UCSD-AML1 (cell line): ENCODE results near the gene FTH1.
A peak's percentile ranks its signal among the peaks of the same experiment; 100 is the strongest.
"Not testable (repeated sequence)": the region's sequence is repeated elsewhere in the genome, so short reads cannot be mapped to it uniquely, and the experiment has no call there.

Experiments
- DNase-seq: peaks from one replicate; lab custom pipeline; 2025; ENCODE audit not compliant: unreplicated experiment; lab: John Stamatoyannopoulos, UW

FTH1 gene

DNA sequence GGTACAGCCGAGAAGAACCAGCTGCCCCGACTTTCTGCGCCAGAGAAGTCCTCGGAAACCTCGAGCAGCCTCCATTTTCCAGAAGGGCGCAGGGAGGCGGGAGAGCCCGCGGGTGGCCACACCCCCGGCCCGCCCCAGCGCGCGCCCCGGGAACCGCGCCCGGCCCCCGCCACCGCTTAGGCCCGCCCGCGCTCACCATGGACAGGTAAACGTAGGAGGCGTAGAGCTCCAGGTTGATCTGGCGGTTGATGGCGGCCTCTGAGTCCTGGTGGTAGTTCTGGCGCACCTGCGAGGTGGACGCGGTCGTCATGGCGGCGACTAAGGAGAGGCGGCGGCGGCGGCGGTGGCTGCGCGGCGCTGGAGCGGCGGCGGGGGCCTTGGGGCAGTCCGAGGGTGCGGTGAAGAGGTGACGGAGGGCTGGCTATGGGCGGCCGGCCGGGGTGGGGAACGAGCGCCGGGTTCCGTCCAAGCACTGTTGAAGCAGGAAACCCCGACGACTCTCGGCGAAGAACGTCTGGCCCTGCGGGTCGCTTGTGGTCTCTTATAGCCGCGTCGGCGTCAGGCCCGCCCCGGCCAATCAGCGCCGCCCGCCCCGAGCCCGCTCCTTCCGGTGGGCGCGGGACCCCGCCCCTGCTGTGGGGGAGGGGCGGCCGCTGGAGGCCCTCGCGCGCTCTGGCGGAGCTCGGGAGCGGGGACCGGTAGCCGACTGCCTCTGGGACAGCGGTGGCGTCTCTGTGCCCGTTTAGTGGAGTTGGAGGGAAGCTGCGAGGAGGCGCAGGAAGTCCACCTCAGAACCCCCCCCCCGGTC lies at the start of gene FTH1:
FTH1 (minus strand) TSS at position 519 of the 808 bp plus-strand sequence; CDS start at position 310, 209 bp downstream.
- peak; percentile 93 for DNase-seq

DNA sequence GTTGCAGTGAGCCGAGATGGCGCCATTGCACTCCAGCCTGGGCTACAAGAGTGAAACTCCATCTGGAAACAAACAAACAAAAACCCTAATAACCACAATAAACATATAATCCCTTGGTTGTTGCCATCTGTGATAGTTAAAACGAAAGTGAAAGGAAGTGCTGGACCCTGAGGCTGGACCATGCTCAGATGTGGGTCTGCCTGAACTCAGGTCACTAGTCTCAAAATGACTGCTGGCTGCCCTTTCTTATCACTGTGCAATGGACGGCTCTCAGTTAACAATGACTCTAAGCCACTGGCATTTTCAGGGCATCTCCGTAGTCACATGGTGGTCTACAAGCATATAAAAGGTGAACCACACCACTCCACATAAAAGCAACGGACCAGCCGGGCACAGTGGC lies 48.2 kb upstream of the FTH1 start:
- no peak for DNase-seq

DNA sequence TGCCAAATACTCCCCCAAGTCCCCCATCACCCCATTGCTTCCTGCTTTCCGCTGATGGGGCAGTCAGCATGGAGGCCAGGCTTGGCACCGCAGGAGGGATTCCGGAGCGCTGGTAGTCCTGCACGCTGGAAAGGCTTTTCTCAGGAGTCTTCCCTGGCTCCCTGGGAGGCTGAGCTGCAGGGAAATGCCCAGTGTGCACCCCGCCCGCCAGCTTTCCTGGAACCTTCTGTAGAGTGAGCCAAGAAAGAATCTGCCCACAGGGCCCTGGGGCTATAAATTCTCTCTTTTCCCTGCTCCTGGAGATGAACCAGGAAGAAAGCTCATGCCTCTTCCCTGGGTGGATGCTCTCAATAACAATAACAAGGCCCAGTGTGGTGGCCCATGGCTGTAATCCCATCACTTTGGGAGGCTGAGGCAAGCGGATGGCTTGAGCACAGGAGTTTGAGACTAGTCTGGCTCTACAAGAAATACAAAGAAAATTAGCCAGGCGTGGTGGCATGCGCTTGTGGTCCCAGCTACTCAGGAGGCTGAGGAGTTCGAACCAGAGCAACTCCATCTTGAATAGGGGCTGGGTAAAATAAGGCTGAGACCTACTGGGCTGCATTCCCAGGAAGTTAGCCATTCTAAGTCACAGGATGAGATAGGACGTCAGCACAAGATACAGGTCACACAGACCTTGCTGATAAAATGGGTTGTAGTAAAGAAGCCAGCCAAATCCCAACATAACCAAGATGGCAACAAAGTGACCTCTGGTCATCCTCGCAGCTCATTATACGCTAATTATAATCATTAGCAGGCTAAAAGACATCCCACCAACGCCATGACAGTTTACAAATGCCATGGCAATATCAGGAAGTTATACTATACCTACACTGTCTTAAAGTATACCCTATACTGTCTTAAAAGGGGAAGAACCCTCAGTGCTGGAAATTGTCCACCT lies 46.4 kb upstream of the FTH1 start:
- no peak for DNase-seq

DNA sequence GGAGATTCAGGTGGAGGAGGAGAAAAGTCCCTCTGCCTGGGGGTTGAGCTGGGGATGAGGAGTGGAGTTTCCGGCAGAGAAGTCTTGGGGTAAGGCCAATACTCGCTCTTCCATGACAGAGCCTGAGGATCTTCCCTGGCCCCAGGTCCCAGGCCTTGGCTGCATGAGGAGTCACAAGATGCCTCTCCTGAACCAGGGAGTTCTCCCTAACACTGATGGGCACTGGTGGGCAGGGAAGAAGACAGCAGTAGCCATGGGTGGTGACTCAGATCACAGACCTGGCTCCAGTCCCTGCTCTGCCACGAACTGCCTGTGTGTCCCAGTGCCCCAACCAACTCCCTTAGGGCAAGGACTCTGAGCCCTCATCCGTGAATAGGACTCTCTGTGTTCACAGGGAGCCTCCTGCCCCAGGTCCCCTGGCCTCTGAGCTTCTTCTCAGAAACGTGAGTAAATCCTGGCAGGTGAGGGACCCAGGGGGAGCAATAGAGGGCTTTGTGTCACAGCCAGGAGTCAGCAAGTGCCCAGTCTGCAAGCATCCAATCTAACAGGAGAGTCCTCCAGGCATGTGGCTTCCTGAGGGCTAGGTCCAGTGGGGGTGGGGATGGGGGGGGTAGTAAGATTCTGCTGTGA lies 45.5 kb upstream of the FTH1 start:
- DNase-seq, result no peak

DNA sequence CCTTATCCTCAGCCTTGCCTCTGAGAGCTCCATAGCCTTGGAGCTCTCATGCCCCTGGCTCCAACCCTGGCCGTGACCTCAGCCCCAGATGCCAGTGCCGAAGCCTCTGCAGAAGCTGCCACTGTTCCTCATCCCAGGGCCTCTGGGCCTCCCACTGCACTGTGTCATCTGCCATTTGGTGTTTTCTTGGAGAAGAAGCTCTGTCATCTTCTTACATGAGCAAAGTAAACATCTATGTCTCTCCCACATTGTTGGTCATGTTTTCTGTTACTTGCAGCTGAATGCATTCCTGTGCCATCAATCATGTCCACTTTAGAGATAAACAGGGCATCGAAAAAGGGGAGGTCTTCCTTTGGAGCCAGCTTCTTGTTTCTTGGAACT lies 45.0 kb upstream of the FTH1 start:
- DNase-seq, result no peak

DNA sequence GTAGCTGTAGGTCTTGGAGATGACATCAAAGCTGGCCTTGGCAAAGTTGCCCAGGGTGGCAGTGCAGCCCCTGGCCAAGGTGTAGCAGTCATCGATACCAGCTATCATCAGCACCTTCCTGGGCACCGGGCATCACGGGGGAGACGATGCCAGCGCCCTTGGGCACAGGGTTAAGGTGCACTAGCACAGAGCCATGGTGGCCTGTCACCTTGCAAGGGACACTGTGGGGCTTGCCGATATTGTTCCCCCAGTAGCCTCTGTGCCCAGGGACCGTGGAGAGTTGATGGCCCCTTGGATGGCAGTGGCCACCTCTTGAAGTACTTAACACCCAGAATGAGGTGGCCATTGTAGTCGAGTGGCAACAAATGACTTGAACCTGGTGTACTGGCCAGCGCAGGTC lies 44.4 kb upstream of the FTH1 start:
- no peak for DNase-seq

DNA sequence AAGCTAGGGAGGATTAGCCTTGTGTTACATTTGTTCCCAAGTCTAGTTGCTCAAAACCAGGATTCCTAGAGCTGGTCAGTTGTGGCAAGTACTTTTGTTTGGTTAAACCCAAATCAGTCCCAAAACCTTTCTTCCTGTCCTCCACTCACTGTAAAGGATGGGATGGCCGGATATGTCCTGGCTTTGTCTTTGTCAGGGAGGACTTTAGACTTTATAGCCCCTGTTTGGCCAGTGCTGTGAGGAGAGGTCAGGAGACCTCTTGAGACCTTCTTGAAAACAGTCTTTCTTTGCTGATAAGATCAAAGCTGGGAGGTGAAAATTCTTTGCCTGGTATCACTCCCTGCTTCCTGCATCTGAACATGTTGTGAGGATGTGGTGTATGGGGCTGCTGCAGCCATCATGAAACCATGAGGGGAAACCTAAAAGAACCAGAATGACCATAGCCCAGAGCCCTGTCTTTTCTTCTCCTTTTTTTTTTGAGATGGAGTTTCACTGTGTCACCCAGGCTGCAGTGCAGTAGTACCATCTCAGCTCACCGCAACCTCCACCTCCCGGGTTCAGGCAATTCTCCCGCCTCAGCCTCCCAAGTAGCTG lies 43.6 kb upstream of the FTH1 start:
- no peak for DNase-seq

DNA sequence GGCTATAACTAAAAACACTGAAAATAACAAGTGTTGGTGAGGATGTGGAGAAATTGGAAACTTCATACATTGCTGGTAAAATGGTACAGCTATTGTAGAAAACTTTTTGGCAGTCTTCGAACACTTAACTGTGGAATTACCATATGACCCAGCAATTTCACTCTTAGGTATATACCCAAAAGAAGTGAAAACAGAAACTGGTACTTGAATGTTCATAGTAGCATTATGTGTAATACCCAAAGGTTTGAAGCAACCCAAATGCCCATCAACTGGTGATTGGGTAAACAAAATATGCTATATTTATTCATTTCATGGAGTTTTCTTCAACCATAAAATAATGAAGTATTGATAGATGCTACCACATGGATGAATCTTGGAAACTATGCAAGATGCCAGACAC lies 40.8 kb upstream of the FTH1 start:
- DNase-seq, result no peak

DNA sequence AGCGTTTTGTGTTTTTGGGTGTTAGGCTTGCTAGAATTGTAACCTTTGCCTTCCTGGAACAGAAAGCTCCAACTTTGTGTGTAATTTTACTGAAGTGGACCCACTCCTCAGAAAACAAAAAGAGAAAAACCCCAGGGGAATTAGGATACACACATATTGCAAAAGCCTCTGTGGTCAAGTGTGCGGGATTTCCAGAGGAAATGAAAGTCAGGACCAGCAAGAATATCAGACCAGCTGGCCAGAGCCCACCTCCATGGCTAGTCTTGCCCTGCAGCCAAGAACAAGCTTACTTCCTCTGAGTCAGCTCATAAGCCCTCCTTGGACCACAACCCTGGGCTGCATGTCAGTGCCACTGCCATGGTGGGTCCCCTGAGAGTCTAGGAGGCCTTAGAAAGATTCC lies 37.0 kb upstream of the FTH1 start:
- peak; percentile 38 for DNase-seq

DNA sequence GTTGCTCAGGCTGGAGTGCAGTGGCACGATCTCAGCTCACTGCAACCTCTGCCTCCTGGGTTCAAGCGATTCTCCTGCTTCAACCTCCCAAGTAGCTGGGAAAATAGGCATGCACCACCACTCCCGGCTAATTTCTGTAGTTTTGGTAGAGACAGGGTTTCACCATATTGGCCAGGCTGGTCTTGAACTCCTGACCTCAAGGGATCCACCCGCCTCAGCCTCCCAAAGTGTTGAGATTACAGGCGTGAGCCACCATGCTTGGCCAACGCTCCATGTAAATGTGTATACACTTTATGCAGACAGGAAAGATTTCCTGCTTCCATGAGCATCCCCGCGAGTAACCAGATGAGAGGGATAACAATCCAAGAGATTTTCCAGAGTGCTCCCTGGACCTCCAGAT lies 34.8 kb upstream of the FTH1 start:
- not testable (repeated sequence) for DNase-seq

DNA sequence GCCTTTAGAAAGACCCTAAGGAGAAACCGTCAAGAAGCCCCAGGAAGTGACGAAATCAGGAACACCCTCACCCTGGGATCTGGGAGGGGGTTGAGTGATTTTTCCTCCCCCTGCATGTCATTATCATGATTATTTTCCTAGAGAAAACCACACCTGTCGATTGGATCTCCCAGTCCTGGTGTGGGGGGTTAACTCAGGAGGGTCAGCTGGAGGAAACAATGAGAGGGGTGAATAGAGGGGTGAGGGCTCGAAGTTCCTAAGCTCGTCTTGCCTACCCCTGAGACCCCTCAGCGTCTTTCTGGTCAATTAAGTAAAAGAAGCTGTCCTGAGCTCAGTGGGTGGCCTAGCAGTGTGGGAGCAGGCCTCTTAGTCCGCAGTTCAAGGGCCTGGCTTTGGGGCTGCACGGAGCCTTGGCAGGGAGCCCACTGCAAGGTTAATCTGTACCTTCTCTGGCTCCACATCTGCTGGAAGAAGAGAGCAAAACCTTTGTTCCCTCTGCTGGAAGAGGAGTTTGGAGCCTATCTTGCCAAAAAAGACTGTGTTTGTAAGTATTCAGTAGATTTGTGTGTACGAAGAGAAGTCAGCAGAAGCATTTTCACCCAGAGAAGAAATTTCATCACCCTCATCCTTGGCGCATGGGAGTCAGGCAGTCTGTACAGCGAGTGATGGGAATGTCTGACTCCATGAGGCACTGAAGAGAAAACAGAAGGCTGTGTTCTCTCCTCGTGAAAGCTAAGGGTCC lies 34.2 kb upstream of the FTH1 start:
- no peak for DNase-seq

DNA sequence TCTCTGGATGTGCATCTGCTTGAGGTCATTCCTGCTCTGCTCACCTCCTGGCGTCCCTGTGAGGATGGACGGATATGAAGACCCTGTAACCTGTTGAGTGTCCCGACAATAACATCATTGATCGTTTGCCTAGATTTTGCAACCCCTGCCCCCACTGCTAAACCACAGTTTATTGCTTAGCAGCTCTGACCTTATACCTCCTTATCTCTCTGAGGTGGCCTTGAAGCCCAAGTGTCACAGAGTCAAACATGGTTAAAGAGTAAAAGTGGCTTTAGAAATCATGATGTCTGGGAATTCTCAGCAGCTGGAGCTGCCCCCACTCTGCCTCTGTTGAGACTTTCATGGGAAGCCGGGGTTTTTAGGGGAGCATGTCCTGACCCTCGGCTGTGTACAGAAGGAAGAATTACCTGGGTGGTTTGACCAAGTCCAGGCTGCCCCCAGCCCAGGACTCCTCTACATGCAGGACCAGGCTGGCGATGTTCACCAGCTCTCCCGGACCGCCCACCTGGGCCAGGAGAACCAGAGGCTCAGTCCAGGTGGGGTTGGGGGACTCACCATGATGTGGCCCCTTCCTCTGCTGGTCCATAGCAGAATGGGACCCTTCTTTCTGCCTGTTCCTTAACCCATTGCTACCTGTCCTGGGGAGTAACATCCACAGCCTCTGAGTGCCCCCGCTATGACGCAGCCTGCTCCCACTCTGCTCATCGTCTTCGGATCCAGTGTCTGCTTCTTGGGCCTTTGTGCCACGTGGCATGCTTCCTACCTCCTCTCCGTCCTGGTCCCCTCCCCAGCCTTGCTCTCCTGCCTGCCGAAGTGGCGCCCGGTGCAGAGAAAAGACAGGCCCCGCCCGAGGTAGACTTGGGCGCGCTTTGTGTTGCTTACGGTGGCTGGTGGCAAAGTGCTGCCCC lies 33.4 kb upstream of the FTH1 start:
- DNase-seq, result no peak

DNA sequence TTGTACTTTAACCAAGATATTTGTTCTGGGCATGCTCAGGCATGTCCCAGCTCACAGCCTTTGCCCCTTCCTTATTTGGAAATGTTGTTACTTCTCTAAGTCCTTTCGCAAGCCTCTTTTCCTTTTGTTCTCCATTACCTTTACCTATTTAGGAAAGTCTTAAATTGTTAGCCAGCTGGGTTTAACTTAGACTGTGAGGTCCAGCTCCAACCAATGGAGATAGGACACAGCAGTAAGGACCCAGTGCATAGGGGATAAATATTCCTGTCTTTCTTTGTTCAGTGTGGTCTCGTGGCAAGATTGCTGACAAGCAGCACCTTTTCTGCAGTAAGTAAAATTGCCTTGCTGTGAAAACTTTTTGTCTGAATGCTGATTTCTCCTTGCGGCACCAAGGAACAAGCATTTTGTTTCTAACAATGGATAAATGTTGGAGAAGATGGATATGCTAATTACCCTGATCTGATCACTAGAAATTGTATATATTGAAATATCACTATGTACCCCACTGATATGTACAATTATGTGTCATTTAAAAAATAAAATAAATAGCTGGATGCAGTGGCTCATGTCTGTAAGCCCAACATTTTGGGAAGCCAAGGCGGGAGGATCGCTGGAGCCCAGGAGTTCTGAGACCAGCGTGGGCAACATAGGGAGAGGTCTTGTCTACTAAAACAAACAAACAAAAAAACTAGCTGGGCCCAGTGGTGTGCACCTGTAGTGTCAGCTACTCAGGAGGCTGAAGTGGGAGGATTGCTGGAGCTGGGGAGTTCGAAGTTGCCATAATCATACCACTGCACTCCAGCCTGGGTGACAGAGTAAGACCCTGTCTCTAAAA lies 31.9 kb upstream of the FTH1 start:
- DNase-seq, result no peak

DNA sequence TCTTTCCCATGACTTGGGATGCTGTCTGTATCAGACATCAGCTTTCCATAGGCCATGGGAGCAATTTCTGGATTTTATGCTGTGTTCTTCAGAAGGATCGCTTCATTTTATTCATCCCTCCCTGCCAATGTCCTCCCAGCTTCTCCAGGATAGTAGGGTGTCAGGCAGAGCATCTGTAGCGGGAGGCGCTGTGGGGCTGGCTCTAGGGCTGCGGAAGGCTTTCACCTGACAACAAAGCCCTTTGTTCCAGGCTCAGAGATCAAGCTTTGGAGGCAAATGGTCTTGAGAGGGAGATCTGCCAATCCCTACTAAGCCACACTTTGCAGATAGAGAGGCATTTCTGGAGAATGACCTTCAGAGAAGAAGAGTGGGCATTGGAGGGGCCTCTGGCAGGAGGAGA lies 29.5 kb upstream of the FTH1 start:
- DNase-seq, result no peak

DNA sequence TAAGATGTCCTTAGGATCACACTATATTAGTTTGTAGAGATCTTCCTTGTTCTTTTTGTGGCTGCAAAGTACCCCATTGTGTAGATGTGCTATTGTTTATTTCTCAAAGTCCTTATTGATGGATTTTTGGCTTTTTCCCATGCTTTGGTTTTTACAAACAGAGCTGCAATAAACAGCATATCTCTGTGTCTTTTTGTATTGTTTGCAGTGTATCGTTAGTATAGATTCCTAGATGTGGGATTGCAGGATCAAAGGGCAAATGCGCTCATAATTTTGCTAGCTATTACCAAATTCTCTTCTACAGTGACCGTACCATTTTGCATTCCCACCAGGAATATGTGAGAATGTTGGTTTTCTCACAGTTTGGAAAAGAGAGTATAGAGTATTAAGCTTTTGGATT lies 27.5 kb upstream of the FTH1 start:
- no peak for DNase-seq

DNA sequence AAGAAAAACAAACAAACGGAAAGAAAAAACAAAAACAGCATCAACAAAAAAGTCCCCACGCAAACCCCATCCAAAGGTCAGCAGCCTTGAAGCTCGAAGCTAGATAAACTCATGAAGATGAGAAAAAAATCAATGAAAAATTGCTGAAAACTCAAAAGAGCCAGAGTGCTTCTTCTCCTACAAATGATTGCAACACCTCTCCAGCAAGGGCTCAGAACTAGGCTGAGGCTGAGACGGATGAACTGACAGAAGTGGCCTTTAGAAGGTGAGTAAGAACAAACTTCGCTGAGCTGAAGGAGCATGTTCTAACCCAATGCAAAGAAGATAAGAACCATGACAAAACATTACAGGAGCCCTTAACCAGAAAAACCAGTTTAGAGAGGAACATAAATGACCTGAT lies 18.4 kb upstream of the FTH1 start:
- DNase-seq, result no peak

DNA sequence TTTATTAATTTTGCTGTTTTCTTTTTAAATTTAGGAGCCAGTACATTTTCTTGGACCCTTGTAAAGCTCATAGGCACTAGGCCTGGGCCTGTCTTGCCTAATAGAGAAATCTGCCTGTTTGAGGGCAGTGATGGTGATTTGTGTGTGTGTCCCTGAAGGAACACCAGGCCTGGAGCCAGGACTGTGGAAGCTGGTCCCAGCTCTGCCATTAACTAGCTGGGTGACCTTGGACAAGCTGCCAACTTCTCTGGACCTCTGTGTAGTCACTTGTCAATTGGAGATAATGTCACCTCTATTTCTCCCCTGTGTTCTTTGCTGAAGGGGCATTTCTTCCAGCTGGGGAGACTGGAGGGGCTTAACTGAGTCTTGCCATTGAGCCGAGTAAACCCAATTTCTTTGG lies 16.0 kb upstream of the FTH1 start:
- DNase-seq, result no peak

DNA sequence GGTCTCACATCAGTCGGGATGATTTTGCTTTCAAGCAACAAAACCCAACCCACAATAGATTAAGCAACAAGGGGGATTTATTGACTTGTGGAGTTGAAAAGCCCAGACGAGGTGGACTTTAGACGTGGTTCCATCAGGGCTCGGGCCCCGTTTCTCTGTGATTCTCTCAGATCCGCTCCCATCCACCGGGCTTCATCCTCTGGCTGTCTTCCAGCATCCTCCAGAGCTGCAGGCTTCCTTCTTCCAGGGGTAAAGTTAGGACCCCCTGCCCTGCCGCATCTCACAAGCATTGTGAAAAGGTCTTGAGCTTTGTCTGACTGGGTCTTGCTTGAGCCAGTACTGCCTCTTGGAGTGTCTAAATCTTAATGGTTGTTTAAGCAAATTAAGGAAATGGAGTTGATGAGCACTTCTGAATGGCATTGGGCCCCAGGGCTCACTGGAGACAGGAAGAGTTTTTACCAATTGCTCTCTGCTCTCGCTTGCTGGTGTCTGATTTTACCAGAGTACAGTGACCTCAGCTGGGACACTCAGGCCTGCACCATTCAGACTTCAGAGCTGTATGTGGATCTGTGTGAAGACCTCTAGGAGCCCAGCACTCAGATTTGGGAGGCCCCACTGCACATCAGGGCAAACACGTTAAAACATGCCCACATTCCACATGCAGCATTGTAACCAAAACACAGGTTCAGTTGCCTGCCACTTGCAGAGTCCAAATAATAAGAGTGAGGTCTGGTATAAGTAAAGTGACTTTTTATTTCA lies 13.5 kb upstream of the FTH1 start:
- DNase-seq, result no peak
